Liver (tissue), 3 donors: ENCODE data around the gene TBC1D1.

ENCODE experiments used
- SP1 ChIP-seq: IDR thresholded peaks from 2 replicates; pipeline ENCODE4 v1.6.1; 2018; ENCODE audit warnings: antibody characterized with exemption, mild to moderate bottlenecking
- TAF1 ChIP-seq: conservative IDR thresholded peaks from 2 replicates; pipeline ENCODE4 v1.6.1; 2016; ENCODE audit warnings: antibody characterized with exemption, mild to moderate bottlenecking
- YY1 ChIP-seq: IDR thresholded peaks from 2 replicates; pipeline ENCODE4 v1.6.1; 2016; ENCODE audit warnings: antibody characterized with exemption, mild to moderate bottlenecking
- TF ChIP-seq, protein P1 (sequence below): IDR thresholded peaks from 2 replicates; pipeline ENCODE4 v1.6.1; 2016; ENCODE audit warnings: antibody characterized with exemption
- TF ChIP-seq, protein P2 (sequence below): fragments of 150-350 bp; IDR thresholded peaks from 2 replicates; pipeline ENCODE4 v1.5.1; 2017; ENCODE audit warnings: improper control_type of control experiment, low read depth, low read length; ENCODE audit not compliant: missing input control
- TF ChIP-seq, protein P3 (sequence below): IDR thresholded peaks from 2 replicates; pipeline ENCODE4 v1.6.1; 2016; ENCODE audit warnings: antibody characterized with exemption
- TF ChIP-seq, protein P4 (sequence below): IDR thresholded peaks from 2 replicates; pipeline ENCODE4 v1.6.1; 2016; ENCODE audit warnings: antibody characterized with exemption, mild to moderate bottlenecking
- donor health status: healthy.
- donor health status: healthy.

DNA sequence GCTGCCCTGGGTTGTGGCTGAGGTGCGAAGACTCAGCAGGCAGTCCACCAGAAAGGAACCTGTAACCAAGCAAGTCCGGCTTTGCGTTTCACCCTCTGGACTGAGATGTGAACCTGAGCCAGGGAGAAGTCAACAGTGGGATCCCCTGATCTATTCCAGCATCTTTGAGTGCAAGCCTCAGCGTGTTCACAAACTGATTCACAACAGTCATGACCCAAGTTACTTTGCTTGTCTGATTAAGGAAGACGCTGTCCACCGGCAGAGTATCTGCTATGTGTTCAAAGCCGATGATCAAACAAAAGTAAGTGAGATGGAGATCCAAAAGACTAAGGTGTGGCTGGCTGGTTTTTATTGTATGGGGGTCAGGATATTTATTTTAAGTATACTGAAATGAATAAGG, 11.3 kb downstream of the TBC1D1 start:
- TF ChIP-seq SP1 (no peak), YY1 (no peak), TAF1 (no peak)
- TF ChIP-seq, protein P1, sequence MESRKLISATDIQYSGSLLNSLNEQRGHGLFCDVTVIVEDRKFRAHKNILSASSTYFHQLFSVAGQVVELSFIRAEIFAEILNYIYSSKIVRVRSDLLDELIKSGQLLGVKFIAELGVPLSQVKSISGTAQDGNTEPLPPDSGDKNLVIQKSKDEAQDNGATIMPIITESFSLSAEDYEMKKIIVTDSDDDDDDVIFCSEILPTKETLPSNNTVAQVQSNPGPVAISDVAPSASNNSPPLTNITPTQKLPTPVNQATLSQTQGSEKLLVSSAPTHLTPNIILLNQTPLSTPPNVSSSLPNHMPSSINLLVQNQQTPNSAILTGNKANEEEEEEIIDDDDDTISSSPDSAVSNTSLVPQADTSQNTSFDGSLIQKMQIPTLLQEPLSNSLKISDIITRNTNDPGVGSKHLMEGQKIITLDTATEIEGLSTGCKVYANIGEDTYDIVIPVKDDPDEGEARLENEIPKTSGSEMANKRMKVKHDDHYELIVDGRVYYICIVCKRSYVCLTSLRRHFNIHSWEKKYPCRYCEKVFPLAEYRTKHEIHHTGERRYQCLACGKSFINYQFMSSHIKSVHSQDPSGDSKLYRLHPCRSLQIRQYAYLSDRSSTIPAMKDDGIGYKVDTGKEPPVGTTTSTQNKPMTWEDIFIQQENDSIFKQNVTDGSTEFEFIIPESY, result no peak
- TF ChIP-seq, protein P2, sequence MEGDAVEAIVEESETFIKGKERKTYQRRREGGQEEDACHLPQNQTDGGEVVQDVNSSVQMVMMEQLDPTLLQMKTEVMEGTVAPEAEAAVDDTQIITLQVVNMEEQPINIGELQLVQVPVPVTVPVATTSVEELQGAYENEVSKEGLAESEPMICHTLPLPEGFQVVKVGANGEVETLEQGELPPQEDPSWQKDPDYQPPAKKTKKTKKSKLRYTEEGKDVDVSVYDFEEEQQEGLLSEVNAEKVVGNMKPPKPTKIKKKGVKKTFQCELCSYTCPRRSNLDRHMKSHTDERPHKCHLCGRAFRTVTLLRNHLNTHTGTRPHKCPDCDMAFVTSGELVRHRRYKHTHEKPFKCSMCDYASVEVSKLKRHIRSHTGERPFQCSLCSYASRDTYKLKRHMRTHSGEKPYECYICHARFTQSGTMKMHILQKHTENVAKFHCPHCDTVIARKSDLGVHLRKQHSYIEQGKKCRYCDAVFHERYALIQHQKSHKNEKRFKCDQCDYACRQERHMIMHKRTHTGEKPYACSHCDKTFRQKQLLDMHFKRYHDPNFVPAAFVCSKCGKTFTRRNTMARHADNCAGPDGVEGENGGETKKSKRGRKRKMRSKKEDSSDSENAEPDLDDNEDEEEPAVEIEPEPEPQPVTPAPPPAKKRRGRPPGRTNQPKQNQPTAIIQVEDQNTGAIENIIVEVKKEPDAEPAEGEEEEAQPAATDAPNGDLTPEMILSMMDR, result no peak
- TF ChIP-seq, protein P3, sequence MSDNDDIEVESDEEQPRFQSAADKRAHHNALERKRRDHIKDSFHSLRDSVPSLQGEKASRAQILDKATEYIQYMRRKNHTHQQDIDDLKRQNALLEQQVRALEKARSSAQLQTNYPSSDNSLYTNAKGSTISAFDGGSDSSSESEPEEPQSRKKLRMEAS, result no peak
- TF ChIP-seq, protein P4, sequence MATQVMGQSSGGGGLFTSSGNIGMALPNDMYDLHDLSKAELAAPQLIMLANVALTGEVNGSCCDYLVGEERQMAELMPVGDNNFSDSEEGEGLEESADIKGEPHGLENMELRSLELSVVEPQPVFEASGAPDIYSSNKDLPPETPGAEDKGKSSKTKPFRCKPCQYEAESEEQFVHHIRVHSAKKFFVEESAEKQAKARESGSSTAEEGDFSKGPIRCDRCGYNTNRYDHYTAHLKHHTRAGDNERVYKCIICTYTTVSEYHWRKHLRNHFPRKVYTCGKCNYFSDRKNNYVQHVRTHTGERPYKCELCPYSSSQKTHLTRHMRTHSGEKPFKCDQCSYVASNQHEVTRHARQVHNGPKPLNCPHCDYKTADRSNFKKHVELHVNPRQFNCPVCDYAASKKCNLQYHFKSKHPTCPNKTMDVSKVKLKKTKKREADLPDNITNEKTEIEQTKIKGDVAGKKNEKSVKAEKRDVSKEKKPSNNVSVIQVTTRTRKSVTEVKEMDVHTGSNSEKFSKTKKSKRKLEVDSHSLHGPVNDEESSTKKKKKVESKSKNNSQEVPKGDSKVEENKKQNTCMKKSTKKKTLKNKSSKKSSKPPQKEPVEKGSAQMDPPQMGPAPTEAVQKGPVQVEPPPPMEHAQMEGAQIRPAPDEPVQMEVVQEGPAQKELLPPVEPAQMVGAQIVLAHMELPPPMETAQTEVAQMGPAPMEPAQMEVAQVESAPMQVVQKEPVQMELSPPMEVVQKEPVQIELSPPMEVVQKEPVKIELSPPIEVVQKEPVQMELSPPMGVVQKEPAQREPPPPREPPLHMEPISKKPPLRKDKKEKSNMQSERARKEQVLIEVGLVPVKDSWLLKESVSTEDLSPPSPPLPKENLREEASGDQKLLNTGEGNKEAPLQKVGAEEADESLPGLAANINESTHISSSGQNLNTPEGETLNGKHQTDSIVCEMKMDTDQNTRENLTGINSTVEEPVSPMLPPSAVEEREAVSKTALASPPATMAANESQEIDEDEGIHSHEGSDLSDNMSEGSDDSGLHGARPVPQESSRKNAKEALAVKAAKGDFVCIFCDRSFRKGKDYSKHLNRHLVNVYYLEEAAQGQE, result no peak
